Activated CD8-positive, alpha-beta memory T cell treated with anti-CD3 and anti-CD28 coated beads, Interleukin-2, amount 50 U/mL, for 4 hours (primary cell): ENCODE data around the gene LSAMP.

Source experiments
- DNase-seq: peaks from one replicate; pipeline ENCODE4 v3.0.0-alpha.2; 2020

The LSAMP gene

GRCh38 chr3:116445311-116445841 is at the start of gene LSAMP:
Gene LSAMP (minus strand): TSS chr3:116445487.
- no peak for DNase-seq

GRCh38 chr3:116492379-116492778 is 47.1 kb upstream of the LSAMP start:
- DNase-seq: no peak

GRCh38 chr3:116483135-116483534 is 37.8 kb upstream of the LSAMP start:
- no peak for DNase-seq

- DNase-seq: no peak
These were observed 31.4 kb upstream of the LSAMP start for GRCh38 chr3:116476691-116477090.

- DNase-seq: no peak
These were observed 29.5 kb upstream of the LSAMP start for GRCh38 chr3:116474801-116475200.

GRCh38 chr3:116474032-116474780 is 28.9 kb upstream of the LSAMP start:
- DNase-seq: no peak

- DNase-seq: no peak
These were observed 28.3 kb upstream of the LSAMP start for GRCh38 chr3:116473602-116474001.

GRCh38 chr3:116470605-116471197 is 25.4 kb upstream of the LSAMP start:
- DNase-seq: no peak

- no peak for DNase-seq
These were observed 24.3 kb upstream of the LSAMP start for GRCh38 chr3:116469546-116469945.

GRCh38 chr3:116464276-116464798 is 19.1 kb upstream of the LSAMP start:
- DNase-seq: no peak

- no peak for DNase-seq
These were observed 8.5 kb upstream of the LSAMP start for GRCh38 chr3:116453666-116454346.

- DNase-seq: no peak
These were observed 4.5 kb upstream of the LSAMP start for GRCh38 chr3:116449546-116450350.

- DNase-seq: no peak
These were observed 703 bp upstream of the LSAMP start for GRCh38 chr3:116445990-116446389.

- DNase-seq: no peak
These were observed 422 bp downstream of the LSAMP start for GRCh38 chr3:116444819-116445310.

GRCh38 chr3:116444115-116444747 is 1.1 kb downstream of the LSAMP start:
- DNase-seq: no peak

GRCh38 chr3:116443191-116443661 is 2.1 kb downstream of the LSAMP start:
- no peak for DNase-seq

GRCh38 chr3:116442331-116443021 is 2.8 kb downstream of the LSAMP start:
- DNase-seq: no peak

- no peak for DNase-seq
These were observed 3.6 kb downstream of the LSAMP start for GRCh38 chr3:116441652-116442051.

- no peak for DNase-seq
These were observed 5.1 kb downstream of the LSAMP start for GRCh38 chr3:116440196-116440595.

- DNase-seq: no peak
These were observed 11.7 kb downstream of the LSAMP start for GRCh38 chr3:116433552-116433951.

GRCh38 chr3:116432795-116433194 is 12.5 kb downstream of the LSAMP start:
- DNase-seq: no peak
